ELR (cell line): Measurements from ENCODE around the gene NT5C.
"Not testable (repeated sequence)": the region's sequence is repeated elsewhere in the genome, so short reads cannot be mapped to it uniquely, and the experiment has no call there.

Source experiments
- DNase-seq: peaks from one replicate; pipeline ENCODE4 v3.0.0-alpha.2; 2015; ENCODE audit warnings: low read depth

Gene NT5C

DNA sequence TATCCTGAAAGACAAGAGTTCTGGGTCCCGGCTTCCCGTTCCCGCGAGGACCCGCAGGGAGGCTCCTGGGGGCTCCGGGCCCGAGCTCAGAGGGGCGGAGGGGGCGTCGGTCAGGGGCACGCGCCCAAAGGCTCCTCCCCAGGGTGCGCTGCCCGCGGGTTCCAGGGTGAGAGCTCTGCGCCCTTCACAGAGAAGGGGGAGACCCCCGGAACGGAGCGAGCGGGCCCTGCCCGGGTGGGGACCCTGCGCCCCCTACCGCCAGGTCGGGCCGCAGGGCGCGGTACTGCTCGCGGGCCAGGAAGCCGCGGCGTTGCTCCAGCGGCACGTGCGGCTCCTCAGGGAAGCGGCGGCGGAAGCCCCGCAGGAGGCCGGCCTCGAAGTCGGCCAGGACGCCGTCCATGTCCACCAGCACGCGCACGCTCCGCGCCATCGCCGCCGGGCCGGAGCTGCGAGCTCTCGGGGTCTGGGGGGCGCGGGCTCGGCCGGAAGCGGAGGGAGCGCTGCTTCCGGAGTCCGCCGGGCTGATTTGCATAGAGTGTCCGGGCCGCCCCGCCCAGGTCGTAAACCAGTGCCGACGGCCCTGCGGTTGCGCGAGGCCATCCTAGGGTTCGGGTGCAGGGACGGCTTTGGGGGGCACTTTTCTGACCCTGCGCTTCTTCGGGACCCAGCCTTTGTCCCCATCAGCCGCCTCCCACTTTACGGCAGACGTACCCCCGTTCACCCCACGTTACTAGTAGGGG is at the start of gene NT5C:
NT5C (minus strand) TSS at position 465 of the 740 bp plus-strand sequence; CDS start at position 430, 35 bp downstream.
- DNase-seq: peak; percentile 90

DNA sequence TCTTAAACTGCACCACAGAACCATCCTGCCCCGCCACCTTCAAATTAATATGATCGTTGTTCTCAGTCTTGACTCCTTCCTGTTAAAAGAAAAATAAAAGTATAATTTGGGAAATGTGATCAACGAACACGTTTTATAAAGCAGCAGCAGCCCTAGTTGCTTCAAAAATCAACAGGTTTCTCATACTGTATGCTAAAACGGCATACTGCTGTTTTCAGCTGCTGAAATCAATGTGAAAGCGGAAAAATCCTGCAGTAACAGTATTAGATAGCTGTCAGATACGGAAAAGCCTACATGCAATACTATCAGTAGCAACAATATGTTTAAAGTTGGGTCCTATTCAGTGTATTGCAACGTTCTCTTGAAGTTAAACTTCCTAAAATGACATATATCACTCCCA is 49.6 kb upstream of the NT5C start:
- no peak for DNase-seq

DNA sequence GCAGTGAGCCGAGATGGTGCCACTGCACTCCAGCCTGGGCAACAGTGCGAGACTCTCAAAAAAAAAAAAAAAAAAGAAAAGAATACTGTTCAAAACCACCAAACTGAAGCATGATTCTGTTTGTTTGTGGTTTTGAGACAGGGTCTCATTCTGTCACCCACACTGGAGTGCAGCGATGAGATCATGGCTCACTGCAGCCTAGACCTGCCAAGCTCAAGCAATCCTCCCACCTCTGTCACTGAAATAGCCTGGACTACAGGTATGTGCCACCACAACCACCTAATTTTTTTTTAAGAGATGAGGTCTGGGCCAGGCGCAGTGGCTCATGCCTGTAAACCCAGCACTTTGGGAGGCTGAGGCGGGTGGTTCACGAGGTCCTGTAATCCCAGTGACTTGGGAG is 46.9 kb upstream of the NT5C start:
- no peak for DNase-seq

DNA sequence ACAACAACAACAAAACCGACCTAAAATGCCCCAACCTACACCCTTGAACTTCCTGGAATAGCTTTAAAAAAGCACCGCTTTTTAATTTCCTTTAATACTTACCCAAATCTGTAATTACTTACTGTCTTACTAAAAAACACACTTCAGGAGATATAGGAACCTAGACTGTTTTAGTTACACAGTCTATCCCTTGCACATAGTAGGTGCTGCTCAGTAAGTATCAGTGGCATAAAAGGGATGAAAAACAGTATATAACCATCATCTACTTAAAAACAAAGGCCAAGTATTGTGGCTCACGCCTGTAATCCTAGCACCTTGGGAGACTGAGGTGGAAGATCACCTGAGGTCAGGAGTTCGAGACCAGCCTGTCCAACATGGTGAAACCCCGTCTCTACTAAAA is 45.1 kb upstream of the NT5C start:
- no peak for DNase-seq

DNA sequence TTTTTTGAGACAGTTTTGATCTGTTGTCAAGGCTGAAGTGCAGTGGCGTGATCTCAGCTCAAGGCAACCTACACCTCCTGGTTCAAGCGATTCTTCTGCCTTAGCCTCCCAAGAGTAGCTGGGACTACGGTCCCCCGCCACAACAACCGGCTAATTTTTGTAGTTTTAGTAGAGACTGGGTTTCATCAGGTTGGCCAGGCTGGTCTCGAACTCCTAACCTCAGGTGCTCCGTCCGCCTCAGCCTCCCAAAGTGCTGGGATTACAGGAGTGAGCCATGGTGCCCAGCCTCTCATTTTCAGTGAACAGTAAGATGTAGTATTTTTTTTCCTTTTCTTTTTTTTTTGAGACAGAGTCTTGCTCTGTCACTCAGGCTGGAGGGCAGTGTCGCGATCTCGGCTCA is 43.5 kb upstream of the NT5C start:
- no peak for DNase-seq

DNA sequence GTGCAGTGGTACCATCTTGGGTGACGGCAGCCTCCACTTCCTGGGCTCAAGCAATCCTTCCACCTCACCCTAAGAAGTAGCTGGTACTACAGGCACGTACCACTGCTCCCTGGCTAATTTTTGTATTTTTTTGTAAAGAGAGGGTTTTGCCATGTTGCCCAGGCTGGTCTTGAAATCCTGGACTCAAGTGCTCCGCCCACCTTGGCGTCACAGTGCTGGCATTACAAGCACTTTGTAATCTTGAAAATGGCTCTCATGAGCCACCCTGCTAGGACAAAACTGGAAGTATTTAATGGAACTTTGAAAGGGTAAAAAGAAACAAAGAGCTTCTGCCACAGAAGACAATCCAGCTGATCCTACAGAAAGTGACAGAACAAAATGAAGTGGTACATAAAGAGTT is 42.0 kb upstream of the NT5C start:
- DNase-seq: no peak

DNA sequence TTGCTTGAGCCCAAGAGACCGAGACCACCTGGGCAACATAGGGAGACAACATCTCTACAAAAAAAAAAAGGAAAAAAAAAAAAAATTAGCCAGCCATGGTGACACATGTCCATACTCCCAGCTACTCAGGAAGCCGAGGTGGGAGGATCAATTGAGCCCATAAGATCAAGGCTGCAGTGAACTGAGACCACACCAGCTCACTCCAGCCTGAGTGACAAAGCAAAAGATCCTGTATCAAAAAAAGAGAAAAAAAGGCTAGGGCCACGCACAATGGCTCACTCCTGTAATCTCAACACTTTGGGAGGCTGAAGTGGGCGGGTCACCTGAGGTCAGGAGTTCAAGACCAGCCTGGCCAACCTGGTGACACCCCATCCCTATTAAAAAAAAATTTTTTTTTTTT is 37.5 kb upstream of the NT5C start:
- no peak for DNase-seq

DNA sequence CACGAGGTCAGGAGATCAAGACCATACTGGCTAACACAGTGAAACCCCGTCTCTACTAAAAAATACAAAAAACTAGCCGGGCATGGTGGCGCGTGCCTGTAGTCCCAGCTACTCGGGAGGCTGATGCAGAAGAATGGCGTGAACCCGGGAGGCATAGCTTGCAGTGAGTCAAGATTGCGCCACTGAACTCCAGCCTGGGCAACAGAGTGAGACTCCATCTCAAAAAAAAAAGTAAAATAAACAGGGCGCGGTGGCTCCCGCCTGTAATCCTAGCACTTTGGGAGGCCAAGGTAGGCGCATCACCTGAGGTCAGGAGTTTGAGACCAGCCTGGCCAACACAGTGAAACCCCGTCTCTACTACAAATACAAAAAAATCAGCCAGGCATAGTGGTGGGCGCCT is 33.1 kb upstream of the NT5C start:
- not testable (repeated sequence) for DNase-seq

DNA sequence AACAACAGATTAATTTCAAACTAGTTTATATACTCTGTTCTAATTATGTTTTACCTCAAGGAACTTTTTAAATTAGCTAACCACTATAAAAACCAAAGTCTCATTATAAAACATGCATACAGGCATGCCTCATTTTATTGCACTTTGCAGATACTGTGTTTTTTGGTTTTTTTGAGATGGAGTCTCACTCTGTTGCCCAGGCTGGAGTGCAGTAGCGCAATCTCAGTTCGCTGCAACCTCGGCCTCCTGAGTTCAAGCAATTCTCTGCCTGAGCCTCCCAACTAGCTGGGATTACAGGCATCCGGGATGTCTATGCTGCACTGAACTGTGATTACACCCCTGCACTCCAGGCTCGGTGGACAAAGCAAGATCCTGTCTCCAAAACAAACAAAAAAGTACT is 31.5 kb upstream of the NT5C start:
- no peak for DNase-seq

DNA sequence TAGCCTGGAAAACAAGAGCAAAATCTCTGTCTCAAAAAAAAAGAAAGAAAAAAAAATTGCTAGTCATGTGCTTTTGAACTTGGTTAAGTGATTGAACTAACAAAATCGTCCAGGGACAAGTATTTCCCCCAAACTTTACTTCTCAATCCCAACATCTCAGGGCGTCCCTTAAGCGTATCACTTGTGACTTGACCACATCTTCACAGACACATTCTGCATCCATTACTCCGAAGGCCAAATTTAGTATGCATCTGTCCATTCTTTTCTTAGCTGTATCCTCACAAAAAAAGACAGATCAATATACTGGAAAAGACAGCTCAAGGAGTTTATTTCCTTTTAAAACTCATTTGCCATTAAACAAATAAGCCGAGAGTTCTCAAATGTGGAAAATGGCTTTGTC is 28.7 kb upstream of the NT5C start:
- DNase-seq: no peak

DNA sequence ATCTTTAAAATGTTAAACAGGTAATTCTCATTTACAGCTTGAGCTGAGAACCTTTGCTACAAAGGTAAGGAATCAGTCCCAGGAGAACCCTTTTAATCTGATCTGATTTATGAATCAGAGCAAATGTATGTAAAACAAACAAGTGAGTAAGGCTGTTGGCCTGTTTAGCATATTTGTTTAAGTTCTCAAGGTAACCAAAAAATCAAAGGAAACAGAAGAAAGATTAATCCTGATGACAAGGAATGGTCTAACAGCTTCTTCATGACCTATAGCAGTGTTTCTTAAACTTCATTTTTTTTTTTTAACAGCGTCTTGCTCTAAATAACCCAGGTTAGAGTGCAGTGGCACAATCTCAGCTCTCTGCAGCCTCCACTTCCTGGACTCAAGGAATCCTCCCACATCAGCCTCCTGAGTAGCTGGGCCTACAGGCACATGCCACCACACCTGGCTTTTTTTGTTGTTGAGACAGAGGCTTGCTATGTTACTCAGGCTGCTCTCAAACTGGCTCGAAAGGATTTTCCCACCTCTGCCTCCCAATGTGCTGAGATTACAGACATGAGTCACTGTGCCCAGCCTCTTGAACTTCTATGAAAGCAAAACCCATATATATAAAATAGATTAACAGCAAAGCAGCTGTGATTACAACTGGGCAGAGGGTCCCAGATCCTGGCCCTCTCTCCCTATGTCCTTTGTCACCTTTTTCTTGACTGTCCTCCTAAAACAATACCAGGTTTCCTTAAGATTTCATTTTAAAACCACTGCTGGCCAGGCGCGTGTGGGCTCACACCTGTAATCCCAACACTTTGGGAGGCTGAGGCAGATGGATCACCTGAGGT is 27.9 kb upstream of the NT5C start:
- DNase-seq: peak; percentile 81

DNA sequence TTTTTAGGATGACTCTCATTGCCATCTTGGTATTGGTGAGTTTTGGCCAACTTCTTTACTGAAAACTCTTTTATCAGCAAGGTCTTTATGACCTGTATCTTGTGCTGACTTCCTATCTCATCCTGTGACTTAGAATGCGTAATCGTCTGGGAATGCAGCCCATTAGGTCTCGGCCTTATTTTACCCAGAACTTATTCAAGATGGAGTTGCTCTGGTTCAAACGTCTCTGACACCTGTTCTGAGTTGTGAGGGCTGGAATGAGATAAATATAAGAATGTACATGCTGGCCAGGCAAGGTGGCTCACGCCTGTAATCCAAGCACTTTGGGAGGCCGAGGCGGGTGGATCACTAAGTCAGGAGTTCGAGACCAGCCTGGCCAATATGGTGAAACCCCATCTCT is 26.9 kb upstream of the NT5C start:
- DNase-seq: peak; percentile 60

DNA sequence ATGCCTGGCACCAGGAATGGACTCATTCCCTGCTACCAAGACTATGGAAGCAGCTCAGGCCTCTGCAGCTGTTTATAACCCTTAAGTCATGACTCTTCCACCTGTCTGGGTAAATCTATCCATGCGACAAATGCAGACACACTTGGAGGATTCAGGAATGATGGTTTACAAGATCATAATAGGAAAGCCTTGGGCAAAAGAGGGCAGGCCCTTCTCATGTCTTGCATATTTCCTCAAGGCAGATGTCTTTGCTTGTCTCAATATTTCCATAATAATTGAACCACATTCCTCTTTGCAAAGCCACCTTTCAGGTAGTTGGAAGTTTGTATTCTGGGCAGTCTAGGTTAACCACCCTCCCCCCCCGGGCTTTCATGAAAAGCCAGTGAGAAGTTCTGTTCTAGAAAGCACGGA is 23.7 kb upstream of the NT5C start:
- peak; percentile 34 for DNase-seq

DNA sequence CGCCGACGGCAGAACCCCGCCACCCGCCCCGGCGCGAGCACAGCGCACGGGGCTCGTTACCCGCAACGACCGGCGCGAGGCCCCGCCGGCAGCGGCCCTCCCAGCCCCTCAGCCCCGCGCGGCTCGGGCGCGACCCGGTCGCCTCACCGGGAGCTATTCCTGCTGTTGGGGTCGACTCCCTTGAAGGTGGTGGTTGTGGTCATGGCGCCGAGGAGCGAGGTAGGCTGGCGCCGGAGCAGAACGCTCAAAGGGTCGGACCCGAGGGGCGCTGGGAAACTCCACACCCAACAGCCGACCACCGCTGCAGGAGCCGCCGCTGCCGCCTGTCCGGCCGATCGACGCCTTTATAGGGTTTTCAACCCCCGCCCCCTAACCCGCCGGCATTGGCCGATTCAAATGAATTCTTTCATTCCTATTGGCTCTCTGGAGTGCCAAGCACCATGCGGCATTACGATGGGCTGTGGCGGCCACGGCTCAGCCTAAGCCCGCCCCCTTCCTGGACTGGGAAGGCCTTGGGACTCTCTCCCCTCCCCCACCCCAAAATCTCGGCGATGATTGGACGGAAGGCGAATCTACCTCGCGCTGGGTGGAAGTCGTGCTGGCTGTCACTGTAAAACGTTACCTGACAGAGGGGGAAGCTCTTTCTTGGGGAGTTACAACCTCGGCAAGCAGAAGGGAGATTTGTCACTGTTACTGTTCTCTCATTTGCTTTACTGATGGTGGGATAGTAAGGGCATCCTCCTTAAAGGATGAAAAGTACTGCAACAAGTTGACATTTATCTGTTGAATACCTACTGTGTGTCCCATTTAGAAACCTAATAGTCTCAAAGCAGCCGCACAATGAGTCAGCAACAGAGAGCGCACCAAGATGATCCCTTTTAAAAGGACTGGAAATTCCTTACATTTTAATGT is 22.9 kb upstream of the NT5C start, which contains the start of gene JPT1:
JPT1 (minus strand) TSS at position 318 of the 912 bp plus-strand sequence; CDS start at position 203, 115 bp downstream.
- peak; percentile 100 for DNase-seq

DNA sequence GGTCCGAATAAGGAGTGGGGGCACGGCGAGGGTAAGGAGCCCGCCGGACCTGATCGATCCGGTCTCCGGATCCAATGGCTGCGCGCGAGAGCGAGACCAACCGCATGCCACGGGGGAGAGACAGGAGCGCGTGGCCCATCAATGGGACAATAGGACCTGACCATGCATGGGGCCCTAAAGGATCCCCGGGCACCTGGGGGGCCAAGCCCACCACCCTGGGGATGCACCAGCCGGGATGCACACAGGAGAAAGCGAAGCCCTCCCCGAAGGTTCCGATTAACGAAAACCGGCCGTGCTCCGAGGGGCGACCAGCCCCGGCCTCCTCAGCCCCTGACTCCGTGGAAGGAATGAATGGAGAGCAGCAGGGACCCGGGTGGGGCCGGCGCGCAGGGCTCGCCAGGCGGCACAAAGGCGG is 22.2 kb upstream of the NT5C start:
- peak; percentile 54 for DNase-seq

DNA sequence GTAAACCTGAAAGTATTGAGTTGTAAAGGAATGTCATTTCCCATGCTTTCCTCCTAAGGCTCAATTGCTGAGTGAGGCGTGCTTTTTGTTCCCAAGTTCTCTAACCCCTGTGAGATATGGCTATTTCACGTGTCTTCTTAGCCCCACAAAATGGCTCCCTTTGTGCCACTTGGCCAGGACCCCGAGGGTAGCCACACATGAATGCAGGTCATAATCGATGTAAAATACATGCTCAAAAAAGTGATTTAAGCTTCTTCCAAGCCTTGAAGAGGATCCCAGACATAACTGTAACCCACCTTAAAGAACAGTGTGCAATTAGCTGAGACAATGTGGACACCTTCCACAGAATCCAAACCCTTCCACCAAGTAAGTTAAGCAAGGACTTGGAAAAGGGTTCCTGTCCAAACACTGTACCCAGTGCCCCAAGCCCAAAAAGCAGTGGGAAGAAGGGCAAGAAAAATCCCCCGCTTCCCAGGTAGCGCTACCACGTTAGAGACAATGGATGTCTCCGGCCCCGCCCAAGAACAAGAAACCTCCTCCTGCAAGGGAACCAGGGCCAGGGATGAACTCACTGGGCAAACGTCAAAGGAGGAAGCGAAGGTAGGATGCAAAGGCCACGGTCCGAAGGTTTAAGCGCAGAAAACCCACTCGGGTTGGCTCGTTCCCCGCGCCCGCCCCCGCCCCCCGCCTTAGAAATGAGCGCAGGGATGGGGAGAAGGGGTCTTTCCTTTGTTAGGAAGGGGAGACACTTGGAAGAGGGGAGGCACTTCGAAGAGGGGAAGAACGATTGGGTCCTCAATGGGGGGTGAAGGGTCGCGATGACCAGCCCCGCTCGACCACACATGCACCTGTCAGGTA is 21.6 kb upstream of the NT5C start:
- peak; percentile 76 for DNase-seq

DNA sequence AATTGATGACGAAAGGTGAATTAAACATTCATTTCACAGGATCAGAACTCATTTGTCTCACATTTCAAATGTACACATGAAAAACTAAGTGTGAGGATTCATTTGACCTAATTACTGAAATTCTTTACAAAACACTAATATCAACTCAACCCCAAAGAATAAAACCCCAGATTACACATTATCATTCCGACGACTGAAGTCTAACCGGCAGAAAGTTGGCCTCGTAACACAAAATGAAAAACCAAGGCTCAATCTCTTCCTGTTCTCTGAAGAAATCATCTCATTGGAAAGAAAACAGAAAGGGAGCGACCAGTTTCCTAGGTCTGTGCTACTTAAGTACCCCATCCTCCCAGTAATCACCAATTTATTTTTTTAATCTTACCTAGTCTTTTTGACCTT is 21.0 kb upstream of the NT5C start:
- DNase-seq: no peak

DNA sequence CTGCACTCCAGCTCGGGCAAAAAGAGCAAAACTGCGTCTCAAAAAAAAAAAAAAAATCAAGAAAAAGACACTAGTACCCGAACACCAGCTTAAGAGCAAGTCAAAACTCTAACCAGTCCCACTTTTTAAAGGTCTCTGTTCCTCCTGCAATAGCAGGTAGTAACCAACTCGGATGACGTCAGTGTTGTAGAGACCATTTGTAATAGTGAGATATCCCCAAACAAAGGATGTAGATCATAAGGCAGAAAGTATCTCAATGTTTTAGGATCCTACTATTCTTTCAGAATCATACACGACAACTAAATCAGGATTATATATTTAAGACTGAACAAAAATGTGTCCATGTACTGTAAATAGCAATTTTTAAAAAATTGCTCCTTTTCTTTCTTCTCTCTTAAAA is 20.4 kb upstream of the NT5C start:
- no peak for DNase-seq

DNA sequence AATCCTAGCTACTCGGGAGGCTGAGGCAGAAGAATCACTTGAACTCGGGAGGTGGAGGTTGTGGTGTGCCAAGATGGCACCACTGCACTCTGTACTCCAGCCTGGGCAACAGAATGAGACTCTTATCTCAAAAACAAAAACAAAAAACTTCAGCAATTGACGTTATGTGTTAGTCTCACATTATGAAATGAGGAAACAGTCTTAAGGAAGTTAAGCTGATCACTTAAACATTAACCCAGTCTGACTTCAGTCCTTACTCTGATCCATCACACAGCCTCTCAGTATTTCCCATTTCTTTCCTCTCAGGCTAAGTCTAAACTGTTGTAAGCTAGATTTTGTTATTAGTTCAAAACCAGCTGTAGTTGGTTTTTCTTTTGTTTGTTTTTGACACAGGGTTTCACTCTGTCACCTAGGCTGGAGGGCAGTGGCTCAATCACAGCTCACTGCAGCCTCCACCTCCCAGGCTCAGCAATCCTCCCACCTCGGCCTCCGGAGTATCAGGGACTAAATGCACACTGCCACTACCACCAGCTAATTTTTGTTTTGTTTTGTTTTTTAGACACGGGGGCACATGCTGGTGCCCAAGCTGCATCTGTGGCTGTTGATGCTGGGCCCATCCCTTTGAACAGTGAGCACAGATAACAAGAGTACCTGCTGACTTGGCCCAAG is 16.5 kb upstream of the NT5C start:
- no peak for DNase-seq

DNA sequence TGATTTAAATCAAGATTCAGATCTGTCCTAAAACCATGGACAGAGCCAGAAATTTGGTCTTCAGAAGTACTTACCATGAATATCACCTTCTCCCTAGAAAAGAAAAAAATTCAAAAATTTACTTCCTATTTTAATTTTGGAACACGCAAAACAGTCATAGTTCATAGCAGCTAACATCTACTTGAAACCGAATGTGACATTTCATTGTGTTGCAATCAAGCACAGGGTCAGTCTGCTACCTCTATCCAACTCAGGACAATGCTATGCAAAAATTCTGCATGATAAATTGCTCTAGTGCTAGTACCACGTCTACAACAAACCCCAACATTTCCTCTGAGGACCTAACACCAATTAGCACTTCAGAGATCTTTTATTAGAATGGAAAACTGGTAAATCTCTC is 15.1 kb upstream of the NT5C start:
- DNase-seq: no peak
